LNCAP (cell line): Measurements from ENCODE around the gene MAB21L3.

Experiments
- TF ChIP-seq, protein P1 (sequence below): fragments of 450-650 bp; IDR thresholded peaks from 2 replicates; pipeline ENCODE4 v1.5.1; 2017; ENCODE audit warnings: mild to moderate bottlenecking

Gene MAB21L3

DNA sequence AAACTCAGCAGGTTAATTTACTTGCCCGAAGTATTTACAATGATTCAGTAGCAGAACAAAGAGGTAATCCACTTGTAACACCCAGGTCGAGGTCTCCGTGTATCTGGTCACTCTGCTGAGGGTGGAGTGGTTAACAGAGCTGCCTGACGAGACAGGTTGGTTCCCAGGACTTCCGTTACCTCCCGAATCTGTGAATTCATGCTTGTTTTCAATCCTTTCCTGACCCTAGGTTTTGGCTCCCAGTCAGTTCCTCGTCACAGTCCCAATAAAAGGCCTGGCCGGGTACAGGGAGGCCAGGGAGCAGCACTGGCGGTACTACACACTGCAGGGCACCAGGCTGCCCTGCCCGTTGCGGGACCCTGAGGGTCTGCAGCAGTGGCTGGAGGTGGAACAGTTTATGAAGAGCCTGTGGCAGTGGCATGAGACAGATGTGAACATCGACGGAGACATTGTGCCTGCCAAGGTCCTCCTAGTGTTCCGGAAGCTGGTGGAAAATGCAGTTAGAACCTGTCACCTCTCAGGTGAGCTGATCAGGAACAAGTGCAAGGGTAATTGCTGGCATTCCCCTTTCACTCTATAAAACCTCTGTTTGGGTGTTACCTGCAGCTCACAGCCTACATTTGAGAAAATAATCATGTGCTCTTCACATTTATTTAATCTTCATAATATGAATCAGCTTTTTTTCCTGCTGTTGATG, 12.8 kb downstream of the MAB21L3 start:
- TF ChIP-seq, protein P1, sequence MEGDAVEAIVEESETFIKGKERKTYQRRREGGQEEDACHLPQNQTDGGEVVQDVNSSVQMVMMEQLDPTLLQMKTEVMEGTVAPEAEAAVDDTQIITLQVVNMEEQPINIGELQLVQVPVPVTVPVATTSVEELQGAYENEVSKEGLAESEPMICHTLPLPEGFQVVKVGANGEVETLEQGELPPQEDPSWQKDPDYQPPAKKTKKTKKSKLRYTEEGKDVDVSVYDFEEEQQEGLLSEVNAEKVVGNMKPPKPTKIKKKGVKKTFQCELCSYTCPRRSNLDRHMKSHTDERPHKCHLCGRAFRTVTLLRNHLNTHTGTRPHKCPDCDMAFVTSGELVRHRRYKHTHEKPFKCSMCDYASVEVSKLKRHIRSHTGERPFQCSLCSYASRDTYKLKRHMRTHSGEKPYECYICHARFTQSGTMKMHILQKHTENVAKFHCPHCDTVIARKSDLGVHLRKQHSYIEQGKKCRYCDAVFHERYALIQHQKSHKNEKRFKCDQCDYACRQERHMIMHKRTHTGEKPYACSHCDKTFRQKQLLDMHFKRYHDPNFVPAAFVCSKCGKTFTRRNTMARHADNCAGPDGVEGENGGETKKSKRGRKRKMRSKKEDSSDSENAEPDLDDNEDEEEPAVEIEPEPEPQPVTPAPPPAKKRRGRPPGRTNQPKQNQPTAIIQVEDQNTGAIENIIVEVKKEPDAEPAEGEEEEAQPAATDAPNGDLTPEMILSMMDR, result no peak

DNA sequence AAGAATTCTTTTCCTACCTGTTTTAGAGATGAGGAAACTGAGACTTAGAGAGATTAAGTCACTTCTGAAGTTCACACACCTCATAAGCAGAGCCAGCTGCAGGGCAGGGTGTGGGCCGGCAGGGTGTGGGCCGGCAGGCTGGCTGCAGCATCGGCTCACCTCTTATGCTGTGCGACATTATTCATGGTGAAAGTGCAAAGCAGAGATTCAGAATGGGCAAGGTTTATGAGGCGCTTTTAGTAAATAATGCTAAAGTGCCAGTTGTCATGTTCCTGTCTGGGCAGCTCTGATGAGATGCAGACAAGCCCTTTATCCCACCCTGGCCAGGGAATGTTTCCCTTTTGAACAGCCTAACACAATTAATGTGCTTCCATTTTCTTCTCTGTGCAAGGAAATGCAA, 14.6 kb downstream of the MAB21L3 start:
- TF ChIP-seq, protein P1, result no peak

DNA sequence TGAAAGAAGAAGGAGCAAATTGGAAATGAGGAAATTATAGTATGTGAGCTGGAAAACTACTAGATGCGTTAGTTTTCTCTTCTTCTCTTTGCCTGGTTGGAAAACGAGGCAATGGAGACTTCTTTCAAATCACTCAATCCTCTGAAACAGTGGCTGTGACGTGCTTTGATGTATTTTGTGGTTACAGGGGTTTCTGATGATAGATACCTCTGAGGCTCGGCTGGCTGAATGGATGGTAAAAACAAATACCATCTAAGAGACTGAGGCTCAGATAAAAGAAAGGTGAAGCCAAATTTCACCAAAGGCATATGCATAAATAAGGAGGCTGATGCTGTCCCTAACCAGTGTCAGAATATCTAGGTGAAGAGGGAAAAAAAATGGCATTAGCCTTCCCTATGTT, 15.1 kb downstream of the MAB21L3 start:
- TF ChIP-seq, protein P1, result no peak

DNA sequence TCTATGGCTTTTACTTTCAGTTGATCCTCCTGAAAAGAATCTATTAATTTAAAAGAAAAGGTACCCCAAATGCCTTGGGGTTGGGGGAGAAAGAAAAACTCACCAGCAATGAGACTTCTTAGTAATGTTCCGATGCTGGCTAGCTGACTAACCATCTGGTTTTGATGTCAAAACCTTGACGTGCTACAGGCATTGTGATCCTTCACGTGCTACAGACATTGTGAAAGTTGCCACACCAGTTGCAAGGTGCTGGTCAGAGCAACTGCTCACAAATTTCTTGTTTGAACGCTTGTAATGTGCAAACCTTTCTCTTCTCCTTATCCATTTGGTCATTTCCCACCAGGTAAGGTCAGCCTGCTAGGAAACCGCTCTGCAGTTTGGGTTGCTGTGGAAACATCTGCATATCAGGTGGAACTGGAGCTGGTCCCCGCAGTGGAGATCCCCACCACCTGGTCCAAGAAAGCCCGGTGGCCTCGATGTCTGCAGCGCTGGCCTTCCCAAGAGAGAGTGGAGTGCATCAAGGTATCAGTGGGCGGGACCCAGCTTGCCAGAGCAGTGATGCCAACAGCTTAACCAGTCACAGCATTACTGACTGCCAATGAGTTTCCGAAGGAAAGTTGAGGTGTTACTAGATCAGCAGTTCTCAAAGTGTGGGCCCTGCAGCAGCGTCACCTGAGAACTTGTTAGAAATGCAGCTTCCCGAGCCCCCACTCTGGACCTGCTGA, 16.1 kb downstream of the MAB21L3 start:
- TF ChIP-seq, protein P1, result no peak

DNA sequence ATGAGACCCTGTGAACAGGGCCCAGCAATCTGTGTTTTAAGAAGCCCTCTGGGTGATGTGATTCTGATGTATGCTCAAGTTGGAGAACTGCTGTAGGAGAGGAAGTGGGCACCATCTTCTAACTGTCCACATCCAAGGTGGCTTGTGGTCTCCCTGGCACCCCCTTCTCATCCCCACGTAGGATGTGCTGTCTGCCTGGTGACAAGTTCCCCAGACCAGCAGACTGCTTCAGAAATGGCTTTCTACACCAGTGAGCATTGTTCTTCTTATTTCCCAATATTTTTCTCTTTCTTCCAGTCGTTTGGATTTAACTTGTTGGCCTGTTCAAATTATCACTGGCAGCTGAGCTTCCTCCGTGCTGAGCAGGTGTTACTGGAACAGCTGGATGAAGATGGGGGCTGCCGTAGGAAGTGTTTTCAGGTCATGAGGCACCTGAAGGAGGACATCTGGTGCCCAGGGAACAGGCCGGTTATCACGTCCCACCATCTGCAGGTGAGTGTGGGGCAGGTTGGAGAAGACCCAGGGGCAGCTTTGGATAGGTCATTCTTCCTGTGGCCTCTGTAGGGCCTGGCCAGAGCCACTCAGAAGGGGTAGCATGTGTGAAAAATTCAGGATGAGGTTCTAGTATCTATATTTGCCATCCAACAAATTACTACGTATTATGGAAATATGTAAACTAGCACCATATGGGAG, 16.8 kb downstream of the MAB21L3 start:
- TF ChIP-seq, protein P1, result no peak

DNA sequence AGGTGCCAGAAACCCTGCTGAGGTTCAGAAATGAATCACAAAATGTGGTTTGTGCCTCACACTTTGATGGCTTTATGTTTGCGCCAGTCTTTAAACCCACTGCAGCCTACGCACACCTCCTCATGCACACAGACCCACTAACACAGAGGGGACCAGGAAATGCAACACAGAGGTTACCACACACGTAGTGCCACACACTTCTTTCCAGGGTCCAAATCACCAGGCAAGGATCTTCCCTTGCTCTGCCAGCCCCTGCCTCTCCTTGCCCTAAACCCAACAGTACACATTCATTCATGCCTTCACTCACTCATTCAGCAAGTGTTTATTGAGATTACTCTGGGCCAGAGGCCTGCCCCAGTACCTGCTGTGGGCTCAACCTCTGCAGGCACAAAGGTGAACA, 17.5 kb downstream of the MAB21L3 start:
- TF ChIP-seq, protein P1, result no peak

DNA sequence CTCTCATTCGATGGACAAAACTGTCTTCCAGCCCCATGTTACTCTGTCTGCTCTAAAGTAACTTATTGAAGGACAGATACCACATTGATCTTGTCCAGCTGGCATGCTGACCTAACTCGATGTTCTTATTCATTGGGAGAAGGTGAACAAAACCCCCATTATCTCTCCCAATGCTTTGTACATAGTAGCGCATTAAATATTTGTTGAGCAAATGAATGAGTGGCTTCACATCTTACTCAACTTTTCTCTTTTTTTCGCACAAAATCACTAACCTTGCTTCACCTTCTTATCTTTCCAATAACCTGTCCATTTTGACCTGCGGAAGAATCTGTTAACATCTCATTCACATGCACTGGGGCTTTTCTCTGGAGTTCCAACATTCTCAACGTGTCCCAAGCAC, 18.3 kb downstream of the MAB21L3 start:
- TF ChIP-seq, protein P1, result no peak
